Measurements from ENCODE around the gene SULT6B1.
A peak's percentile ranks its signal among the peaks of the same experiment; 100 is the strongest.
"Not testable (repeated sequence)": the region's sequence is repeated elsewhere in the genome, so short reads cannot be mapped to it uniquely, and the experiment has no call there.

Gene SULT6B1

GRCh38 chr2:37188570-37188969 lies at the start of gene SULT6B1:
Gene SULT6B1 (minus strand): TSS chr2:37188670. CDS start chr2:37188640, 30 bp downstream.
- no peak for DNase-seq

- DNase-seq: no peak
These were observed 43.9 kb upstream of the SULT6B1 start for GRCh38 chr2:37232131-37232933.

- DNase-seq: peak; percentile 94 to 95
These were observed 43.0 kb upstream of the SULT6B1 start, which contains the start of the genes CEBPZ and NDUFAF7 for GRCh38 chr2:37231241-37232130. Gene CEBPZ (minus strand): TSS chr2:37231596. CDS start chr2:37231567, 29 bp downstream. Gene NDUFAF7 (plus strand): TSS chr2:37231658. CDS start chr2:37231706, 48 bp downstream.

GRCh38 chr2:37230581-37230980 lies 42.1 kb upstream of the SULT6B1 start:
- no peak for DNase-seq

- no peak for DNase-seq
These were observed 40.3 kb upstream of the SULT6B1 start for GRCh38 chr2:37228788-37229187.

- DNase-seq: no peak
These were observed 38.4 kb upstream of the SULT6B1 start for GRCh38 chr2:37226863-37227262.

GRCh38 chr2:37225129-37225528 lies 36.7 kb upstream of the SULT6B1 start:
- not testable (repeated sequence) for DNase-seq

- no peak for DNase-seq
These were observed 35.6 kb upstream of the SULT6B1 start for GRCh38 chr2:37224063-37224462.

GRCh38 chr2:37223131-37223530 lies 34.7 kb upstream of the SULT6B1 start:
- DNase-seq: no peak

GRCh38 chr2:37219046-37219445 lies 30.6 kb upstream of the SULT6B1 start:
- no peak for DNase-seq

- no peak for DNase-seq
These were observed 26.8 kb upstream of the SULT6B1 start for GRCh38 chr2:37215250-37215649.

GRCh38 chr2:37211939-37212338 lies 23.5 kb upstream of the SULT6B1 start:
- no peak for DNase-seq

GRCh38 chr2:37211212-37211611 lies 22.7 kb upstream of the SULT6B1 start:
- no peak for DNase-seq

- DNase-seq: not testable (repeated sequence)
These were observed 18.3 kb upstream of the SULT6B1 start for GRCh38 chr2:37206760-37207159.

GRCh38 chr2:37205689-37206341 lies 17.3 kb upstream of the SULT6B1 start:
- no peak for DNase-seq

GRCh38 chr2:37205071-37205661 lies 16.7 kb upstream of the SULT6B1 start:
- not testable (repeated sequence) for DNase-seq

- no peak for DNase-seq
These were observed 15.2 kb upstream of the SULT6B1 start for GRCh38 chr2:37203708-37204107.

GRCh38 chr2:37201766-37202165 lies 13.3 kb upstream of the SULT6B1 start:
- peak; percentile 31 to 52 for DNase-seq

- DNase-seq: no peak
These were observed 12.7 kb upstream of the SULT6B1 start for GRCh38 chr2:37201208-37201607.

GRCh38 chr2:37198681-37199065 lies 10.2 kb upstream of the SULT6B1 start:
- DNase-seq: no peak

- peak; percentile 94 to 95 for DNase-seq
These were observed 8.1 kb upstream of the SULT6B1 start, which contains the start of gene CEBPZOS for GRCh38 chr2:37196320-37197195. Gene CEBPZOS (plus strand): TSS chr2:37196496. CDS start chr2:37199705, 3,209 bp downstream.

All from activated T-cell treated with anti-CD3 and anti-CD28 coated beads, Interleukin-2, amount 50 U/mL, for 48 hours (primary cell).